SK-MEL-5 (cell line): ENCODE data around the gene MSL3. TPM values are rescaled to one million over a fixed set of nuclear protein-coding genes. Genes with fewer than 3 reads are reported as not detected.

Source experiments
- DNase-seq: peaks from one replicate; pipeline ENCODE4 v3.0.0-alpha.2; 2016; ENCODE audit warnings: low read depth, low spot score
- in situ Hi-C: cut with HindIII; loops from 2 replicates; pipeline ENCODE4 v1.10.0; 2016; ENCODE audit warnings: low sequenced_read_pairs, high pct_unique_total_duplicates, low pct_unique_long_range_greater_than_20kb
- total RNA-seq: library from RNA; depleted of rRNA; stranded (reverse); fragments of >200 nt; shearing (Covaris generic); gene quantifications from 2 replicates; pipeline ENCODE4 v1.2.3, GENCODE V29; 2014; rRNA removed

MSL3 gene
- total RNA-seq, 1 experiment from 2014 or later = 17.4 TPM

DNA sequence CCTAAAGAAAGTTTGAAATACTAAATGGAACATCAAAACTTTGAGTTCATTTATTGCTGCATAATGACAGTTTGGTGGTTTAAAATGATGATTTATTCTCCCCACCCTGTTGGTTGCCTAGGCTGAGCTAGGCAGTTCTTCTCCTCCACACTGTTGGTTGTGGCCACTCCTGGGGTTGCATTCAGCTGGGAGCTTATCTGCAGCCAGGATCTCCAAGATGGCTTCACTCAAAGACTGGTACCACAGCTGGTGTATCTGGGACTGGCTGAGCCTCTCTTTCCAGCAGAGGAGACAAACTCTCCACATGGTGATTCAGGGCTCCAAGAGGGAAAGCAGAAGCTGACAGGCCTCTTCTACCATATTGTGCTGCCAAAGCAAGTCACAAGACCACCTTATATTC lies 33.1 kb downstream of the MSL3 start:
- peak; percentile 4 for DNase-seq
- in situ Hi-C loops = no loop called here

DNA sequence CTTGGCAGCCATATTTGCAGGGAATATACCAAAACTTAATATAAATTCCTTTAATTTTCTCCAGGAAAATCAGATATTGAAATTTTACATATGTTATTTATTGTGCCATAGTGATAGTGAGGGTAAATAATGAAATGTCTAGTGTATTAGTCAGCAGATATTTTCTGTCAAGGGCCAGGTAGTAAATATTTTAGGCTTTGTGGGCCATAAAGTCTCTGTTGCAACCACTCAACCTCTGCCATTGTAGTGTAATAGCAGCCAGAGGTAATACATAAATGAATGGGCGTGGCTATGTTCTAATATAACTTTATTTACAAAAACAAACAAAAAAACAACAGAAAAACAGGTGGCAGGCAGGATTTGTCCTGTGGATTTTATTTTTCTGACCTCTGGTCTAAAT lies 33.5 kb downstream of the MSL3 start:
- DNase-seq = no peak
- in situ Hi-C loops = no loop called here

DNA sequence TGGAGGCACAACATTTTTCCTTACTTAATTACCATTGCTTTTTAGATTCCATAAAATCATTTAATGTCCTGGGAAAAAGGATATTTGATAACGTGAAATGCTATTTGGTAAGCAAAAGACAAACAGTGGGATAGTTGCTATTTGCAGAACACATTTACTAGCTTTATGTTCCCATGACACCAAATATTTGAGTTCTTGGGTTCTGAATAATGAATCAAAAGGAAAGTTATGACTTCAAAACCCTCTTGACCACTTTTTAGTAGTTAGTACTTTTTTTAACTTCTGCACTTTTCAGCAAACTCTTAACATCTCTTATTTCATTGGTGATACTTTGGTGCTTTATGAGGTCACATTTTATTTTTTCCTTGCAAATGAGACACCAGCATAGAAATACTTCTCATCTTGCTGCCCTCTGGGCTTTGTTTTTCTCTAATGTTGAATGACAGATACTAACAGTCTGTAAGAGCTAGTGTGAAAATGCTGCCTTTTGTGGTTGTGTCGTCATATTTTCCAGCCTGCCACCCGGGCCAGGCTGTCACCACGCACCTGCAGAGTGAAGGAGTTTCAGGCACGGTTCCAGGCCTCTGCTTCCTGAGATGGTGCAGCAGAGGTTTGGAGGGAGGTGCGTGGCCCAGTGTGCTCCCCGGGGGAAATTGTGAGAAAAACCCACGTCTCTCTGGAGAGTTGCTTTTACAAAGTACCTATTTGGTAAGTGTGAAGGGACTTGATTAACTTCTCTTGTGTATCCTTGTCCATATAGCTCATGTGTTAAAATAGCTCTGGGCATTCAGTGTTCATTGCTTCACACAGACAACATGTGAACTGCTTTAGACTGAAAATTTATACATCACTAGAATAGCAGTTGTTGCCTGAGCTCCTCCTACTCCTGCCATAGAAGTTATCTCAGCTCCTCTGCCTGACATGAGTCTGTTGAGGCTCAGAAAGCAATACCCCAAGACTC lies 34.7 kb downstream of the MSL3 start:
- DNase-seq = no peak
- in situ Hi-C loops = no loop called here

DNA sequence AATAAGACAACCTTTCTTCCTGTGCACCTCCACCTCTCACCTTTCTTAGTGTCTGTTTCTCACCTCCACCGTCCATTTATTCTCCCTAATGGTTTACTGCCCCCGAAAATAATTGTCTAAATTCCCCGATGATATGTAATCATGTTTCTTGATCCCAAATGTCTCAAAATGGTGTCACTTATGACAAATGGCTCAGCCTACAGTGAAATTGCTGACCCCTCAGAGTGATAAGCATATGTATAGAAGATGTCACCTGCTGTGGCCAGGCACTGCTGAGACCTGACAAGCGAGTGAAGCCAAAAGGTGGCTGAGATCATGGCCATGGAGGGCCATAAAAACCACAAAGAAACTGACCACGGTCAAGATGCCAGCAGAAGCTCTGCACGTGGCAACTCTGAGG lies 35.7 kb downstream of the MSL3 start:
- in situ Hi-C loops = no loop called here
- DNase-seq = no peak

DNA sequence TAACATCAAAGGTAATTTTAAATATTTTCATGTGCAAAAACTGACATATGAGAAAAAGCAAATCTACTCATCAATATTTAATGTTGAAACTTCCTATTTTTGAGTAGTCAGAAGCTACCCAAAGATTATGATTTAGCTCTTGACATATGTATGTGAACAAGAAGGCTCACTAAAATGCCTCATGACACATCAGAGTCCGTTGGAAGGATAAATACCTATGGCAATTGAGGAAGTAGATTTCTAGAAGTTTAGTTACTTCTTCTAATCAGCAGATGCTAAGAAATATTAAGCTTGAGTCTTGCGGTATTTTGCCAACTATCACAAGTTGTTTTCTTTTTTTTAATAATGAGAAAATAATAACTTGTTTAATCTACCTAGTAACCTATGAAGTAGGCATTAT lies 55.3 kb downstream of the MSL3 start:
- DNase-seq = no peak
- in situ Hi-C loops = no loop called here

Other genes with a start within 250 kb of the MSL3 start
- gene ARHGAP6, start 92.3 kb upstream of the MSL3 start, total RNA-seq = 0.16 and 0.21 TPM in 2 replicates